Vagina (tissue), 2 donors: ENCODE data around the gene PCNP. TPM values are rescaled to one million over a fixed set of nuclear protein-coding genes. Genes with fewer than 3 reads are reported as not detected.
A peak's percentile ranks its signal among the peaks of the same experiment; 100 is the strongest.

ENCODE experiments used
- DNase-seq, 2 donors: peaks; one replicate each; pipeline ENCODE4 v3.0.0-alpha.2; 2017; ENCODE audit errors: extremely low spot score in 2 of 2
- H3K27ac ChIP-seq: fragments of 200-600 bp; sonication (generic); one replicate; pipeline ENCODE4 v1.5.1; 2019
- H3K27me3 ChIP-seq: fragments of 200-600 bp; sonication (generic); one replicate; pipeline ENCODE4 v1.5.1; 2019
- H3K36me3 ChIP-seq, 2 donors: fragments of 200-600 bp; sonication (generic); one replicate each; pipeline ENCODE4 v1.5.1; 2017 to 2019
- H3K4me1 ChIP-seq: fragments of 200-600 bp; sonication (generic); one replicate; pipeline ENCODE4 v1.5.1; 2019
- H3K4me3 ChIP-seq, 2 donors: fragments of 200-600 bp; sonication (generic); 1 replicate in 1 of 2; 2 replicates in 1 of 2; pipeline ENCODE4 v1.5.1; 2016 to 2019
- H3K9me3 ChIP-seq: fragments of 200-600 bp; sonication (generic); one replicate; pipeline ENCODE4 v1.5.1; 2019
- CTCF ChIP-seq, 3 experiments: fragments of 450-650 bp in 2 of 3; fragments of 200-600 bp in 1 of 3; sonication (generic) in 1 of 3; IDR thresholded peaks; one replicate each; pipeline ENCODE4 v1.5.1; 2017 to 2019; ENCODE audit warnings: antibody characterized with exemption in 3 of 3, mild to moderate bottlenecking in 2 of 3, moderate library complexity in 2 of 3
- POLR2A ChIP-seq, 2 donors: fragments of 450-650 bp; IDR thresholded peaks; one replicate each; pipeline ENCODE4 v1.6.1; 2017; ENCODE audit warnings: antibody characterized with exemption in 2 of 2, mild to moderate bottlenecking in 2 of 2, moderate library complexity in 2 of 2
- POLR2AphosphoS5 ChIP-seq, 2 donors: sonication (generic); formaldehyde crosslinking; IDR thresholded peaks; one replicate each; pipeline ENCODE4 v1.9.0; 2017; ENCODE audit warnings: antibody characterized with exemption in 2 of 2, mild to moderate bottlenecking in 2 of 2, low read depth in 1 of 2; ENCODE audit not compliant: insufficient read depth in 1 of 2
- intact Hi-C: fragments of 100-400 bp; cut with DNase I; formaldehyde crosslinking; loops from one replicate; pipeline ENCODE4 v1.15.1; 2023
- total RNA-seq: library from RNA; depleted of rRNA; stranded (reverse); fragments of >200 nt; gene quantifications from one replicate; pipeline ENCODE4 v1.2.3, GENCODE V29; 2016

PCNP gene
- 96.3 TPM for total RNA-seq

GRCh38 chr3:101573449-101574387, at the start of gene PCNP:
Gene PCNP (plus strand): TSS chr3:101574180. CDS start chr3:101574216, 36 bp downstream.
- DNase-seq, result peak; percentile 98 to 99
- H3K9me3 ChIP-seq, result no peaks in the 10 kb centered on the region
- peaks cover 37% of the 10 kb centered on the region for H3K4me1 ChIP-seq
- no peaks in the 10 kb centered on the region for H3K27me3 ChIP-seq
- H3K4me3 ChIP-seq, result peak within 1 kb of the TSS; percentile 68 to 95
- peak in 1 of 2 donors; percentile 52 for TF ChIP-seq POLR2A (IDR thresholded peaks at IDR 0.05)
- peak; percentile 78 to 92 (median 91) for TF ChIP-seq CTCF (IDR thresholded peaks at IDR 0.05)
- TF ChIP-seq POLR2AphosphoS5 (IDR thresholded peaks at IDR 0.05; ENCODE audit: insufficient read depth in 1 of 2, low read depth in 1 of 2), result peak; percentile 95 to 96
- intact Hi-C loops, result loop anchor here (5.0 to 10.0 kb wide), 2 partner anchors 59 to 104 kb away; partner anchors contain the start of genes SENP7 and ZBTB11
- peak within 1 kb of the TSS; percentile 98 for H3K27ac ChIP-seq
- peaks cover 0 to 5% of the 10 kb centered on the region in 2 donors for H3K36me3 ChIP-seq

- intact Hi-C loops, result no loop called here
- no peak for DNase-seq
- Histone ChIP-seq H3K4me1 (no peaks in the 10 kb centered on the region), H3K9me3 (no peaks in the 10 kb centered on the region), H3K36me3 (no peaks in the 10 kb centered on the region), H3K27ac (no peak overlapping the region), H3K4me3 (no peak overlapping the region), H3K27me3 (no peaks in the 10 kb centered on the region)
- TF ChIP-seq CTCF (IDR thresholded peaks at IDR 0.05), result no peak
- TF ChIP-seq POLR2AphosphoS5 (IDR thresholded peaks at IDR 0.05; ENCODE audit: insufficient read depth in 1 of 2, low read depth in 1 of 2), result no peak
- no peak for TF ChIP-seq POLR2A (IDR thresholded peaks at IDR 0.05)
Observed at GRCh38 chr3:101527441-101527840, 46.5 kb upstream of the PCNP start.

- no peaks in the 10 kb centered on the region for H3K36me3 ChIP-seq
- no peak overlapping the region for H3K27ac ChIP-seq
- TF ChIP-seq POLR2A (IDR thresholded peaks at IDR 0.05) (no peak), POLR2AphosphoS5 (IDR thresholded peaks at IDR 0.05; ENCODE audit: insufficient read depth in 1 of 2, low read depth in 1 of 2) (no peak), CTCF (IDR thresholded peaks at IDR 0.05) (no peak)
Observed at GRCh38 chr3:101527906-101528305, 46.1 kb upstream of the PCNP start.

GRCh38 chr3:101529816-101530685, 43.9 kb upstream of the PCNP start:
- no peaks in the 10 kb centered on the region for H3K4me1 ChIP-seq
- intact Hi-C loops, result no loop called here
- DNase-seq, result no peak
- H3K36me3 ChIP-seq, result no peaks in the 10 kb centered on the region
- H3K9me3 ChIP-seq, result no peaks in the 10 kb centered on the region
- H3K27me3 ChIP-seq, result no peaks in the 10 kb centered on the region
- no peak overlapping the region for H3K27ac ChIP-seq
- no peak overlapping the region for H3K4me3 ChIP-seq
- TF ChIP-seq CTCF (IDR thresholded peaks at IDR 0.05) (no peak), POLR2A (IDR thresholded peaks at IDR 0.05) (no peak), POLR2AphosphoS5 (IDR thresholded peaks at IDR 0.05; ENCODE audit: insufficient read depth in 1 of 2, low read depth in 1 of 2) (no peak)

More at GRCh38 chr3:101527906-101528305, 46.1 kb upstream of the PCNP start:
- Histone ChIP-seq H3K4me3 (no peak overlapping the region), H3K4me1 (no peaks in the 10 kb centered on the region), H3K27me3 (no peaks in the 10 kb centered on the region), H3K9me3 (no peaks in the 10 kb centered on the region)
- no peak for DNase-seq
- intact Hi-C loops, result no loop called here
